Measurements from ENCODE around the gene MS4A10. TPM values are rescaled to one million over a fixed set of nuclear protein-coding genes. Genes with fewer than 3 reads are reported as not detected.

The MS4A10 gene
- total RNA-seq, 1 experiment from 2014 or later = not detected

GRCh38 chr11:60767388-60767811 lies 17.7 kb upstream of the MS4A10 start (continued):
- TF ChIP-seq PRRX2 (CRISPR knock-in tag; IDR thresholded peaks at IDR 0.05) (no peak), STAT6 (CRISPR knock-in tag; conservative IDR thresholded peaks at IDR 0.05; ENCODE audit: low read depth) (no peak), CREM (CRISPR knock-in tag; IDR thresholded peaks at IDR 0.05) (peak; percentile 24; the same call in 1 of the 2 replicates), PRDM15 (CRISPR knock-in tag; IDR thresholded peaks at IDR 0.05) (no peak), TEAD4 (CRISPR knock-in tag; IDR thresholded peaks at IDR 0.05) (peak; percentile 64; the same call in 1 of the 2 replicates), USF2 (CRISPR knock-in tag; IDR thresholded peaks at IDR 0.05) (peak; percentile 66), IRF2 (CRISPR knock-in tag; IDR thresholded peaks at IDR 0.05; ENCODE audit: borderline replicate concordance, low read depth) (no peak), HMGA2 (CRISPR knock-in tag; IDR thresholded peaks at IDR 0.05) (no peak), FOXJ3 (CRISPR knock-in tag; IDR thresholded peaks at IDR 0.05; ENCODE audit: borderline replicate concordance) (no peak), ZNF512 (CRISPR knock-in tag; IDR thresholded peaks at IDR 0.05; ENCODE audit: borderline replicate concordance) (no peak), USF1 (CRISPR knock-in tag; IDR thresholded peaks at IDR 0.05) (peak; percentile 75), ESRRA (CRISPR knock-in tag; IDR thresholded peaks at IDR 0.05; ENCODE audit: borderline replicate concordance) (peak; percentile 92), RORB (CRISPR knock-in tag; IDR thresholded peaks at IDR 0.05) (no peak), KAT7 (CRISPR knock-in tag; IDR thresholded peaks at IDR 0.05; ENCODE audit: borderline replicate concordance) (no peak), E2F1 (CRISPR knock-in tag; IDR thresholded peaks at IDR 0.05) (peak; percentile 72; the same call in 1 of the 2 replicates), CTCF (IDR thresholded peaks at IDR 0.05) (peak; percentile 86), TP53 (CRISPR knock-in tag; IDR thresholded peaks at IDR 0.05) (0 out of 2 replicates have a peak, but pooled peaks have one; percentile 43), ZBTB21 (CRISPR knock-in tag; IDR thresholded peaks at IDR 0.05; ENCODE audit: borderline replicate concordance) (no peak), ZNF317 (CRISPR knock-in tag; IDR thresholded peaks at IDR 0.05; ENCODE audit: borderline replicate concordance, low read depth) (no peak), ZNF219 (CRISPR knock-in tag; IDR thresholded peaks at IDR 0.05; ENCODE audit: borderline replicate concordance) (peak; percentile 85), ATF3 (CRISPR knock-in tag; conservative IDR thresholded peaks at IDR 0.05) (no peak), IRF1 (CRISPR knock-in tag; IDR thresholded peaks at IDR 0.05) (0 out of 2 replicates have a peak, but pooled peaks have one; percentile 75), FOXK1 (CRISPR knock-in tag; IDR thresholded peaks at IDR 0.05) (peak; percentile 70)

Data from WTC11 (cell line).